Pancreas (tissue), 10 donors: ENCODE results near the gene GPX3. TPM values are rescaled to one million over a fixed set of nuclear protein-coding genes. Genes with fewer than 3 reads are reported as not detected.

Experiments
- ATAC-seq, 4 donors: fragments of 200-7000 bp; cut with Tn5 transposase; one replicate each; pipeline versions ENCODE4 v1.8.0 to v1.9.1; 2020; ENCODE audit warnings: mild to moderate bottlenecking in 4 of 4, moderate library complexity in 4 of 4
- DNase-seq, 6 donors: peaks; one replicate each; pipeline ENCODE4 v3.0.0-alpha.2; 2020
- FAIRE-seq: peaks from 2 replicates; lab custom pipeline; 2012; peaks lifted over from hg19 to GRCh38; lab: Jason Lieb, UNC
- H3K27ac ChIP-seq, 4 donors: fragments of 200-600 bp; sonication (generic); 1 replicate in 3 of 4; 2 replicates in 1 of 4; pipeline versions ENCODE4 v1.5.0 to v1.8.0; 2020
- H3K27me3 ChIP-seq, 4 donors: fragments of 200-600 bp; one replicate each; pipeline ENCODE4 v1.8.0; 2021
- H3K36me3 ChIP-seq, 3 donors: fragments of 200-600 bp; sonication (generic) in 1 of 3; one replicate each; pipeline versions ENCODE4 v1.5.0 to v1.8.0; 2020 to 2021
- H3K4me1 ChIP-seq, 3 donors: fragments of 200-600 bp; one replicate each; pipeline ENCODE4 v1.8.0; 2021
- H3K4me3 ChIP-seq, 4 donors: fragments of 200-600 bp; sonication (generic) in 2 of 4; one replicate each; pipeline versions ENCODE4 v1.5.0 to v1.8.0; 2020 to 2021
- H3K9me3 ChIP-seq, 4 donors: fragments of 200-600 bp; one replicate each; pipeline ENCODE4 v1.8.0; 2021
- WGBS, 2 donors: extraction: QIAGEN DNeasy Blood & Tissue Kit; methylation state at CpG; one replicate each; pipeline ENCODE4 v1.1.7; 2013; 5-methylcytosine and 5-hydroxymethylcytosine counted together
- intact Hi-C, 3 donors: fragments of 100-400 bp; cut with DNase I; formaldehyde crosslinking; loops; one replicate each; pipeline versions ENCODE4 v1.11.1 to v1.14.2; 2022
- polyA plus RNA-seq, 2 donors: library from polyadenylated mRNA; stranded (reverse); fragments of 200-250 nt; gene quantifications; one replicate each; pipeline ENCODE4 v1.2.3, GENCODE V29; 2013
- total RNA-seq, 6 donors: library from RNA; stranded (reverse); fragmentation: NEBNext Ultra II Directional in 4 of 6; extraction: Animal tissue kit (Norgen Biotek cat#: 25700) in 4 of 6; gene quantifications; one replicate each; pipeline versions ENCODE4 v1.2.1 to v1.2.4, GENCODE V29; 2021 to 2023
- TF ChIP-seq, protein P1 (sequence below), 4 donors: fragments of 200-600 bp; sonication (generic) in 3 of 4; IDR thresholded peaks; one replicate each; pipeline versions ENCODE4 v1.5.0 to v1.8.0; 2021; ENCODE audit warnings: antibody characterized with exemption in 4 of 4
- donor health status: healthy with polysubstance abuse.
- donor health status: DM: no; HTN: no; CAD: no; lungs with moderate emphysema.
- donor health status: DM: no; HTN: no; CAD: no.
- donor health status: control.
- donor health status: control.
- donor health status: Bipolar disorder and iron deficiency.
- donor health status: DM: yes; HTN: yes; CAD: no.
- donor health status: DM: no; HTN: no; CAD: no.
- donor health status: DM: no; HTN: no; CAD: no.
- donor health status: DM: yes; HTN: yes; CAD: no.

Gene GPX3
- total and polyA plus RNA-seq, 8 donors: 26.3 to 298 (median 61.6) TPM

DNA sequence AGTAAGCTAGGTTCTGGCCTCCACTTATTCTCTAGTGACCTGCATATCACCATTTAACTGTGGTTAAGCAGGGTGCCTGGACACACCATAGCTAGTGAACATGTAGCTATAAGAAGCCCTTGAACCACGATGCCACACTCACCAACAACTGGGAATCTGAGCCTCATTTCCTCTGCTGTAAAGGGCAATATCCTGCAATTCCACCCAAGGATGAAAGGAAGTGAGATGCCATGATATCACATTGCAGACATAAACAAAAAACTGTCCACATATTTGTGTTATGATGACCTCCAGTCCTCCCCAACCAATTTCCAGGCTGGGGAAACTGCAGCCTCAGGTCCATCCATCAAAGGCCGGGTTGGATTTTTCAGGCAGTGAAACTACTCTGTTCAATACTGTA, 50.1 kb downstream of the GPX3 start:
- no peaks in the 10 kb centered on the region for H3K27me3 ChIP-seq
- ATAC-seq: no peak
- no peak overlapping the region for H3K27ac ChIP-seq
- no peak for FAIRE-seq
- H3K36me3 ChIP-seq: no peaks in the 10 kb centered on the region
- H3K9me3 ChIP-seq: no peaks in the 10 kb centered on the region
- TF ChIP-seq, protein P1, sequence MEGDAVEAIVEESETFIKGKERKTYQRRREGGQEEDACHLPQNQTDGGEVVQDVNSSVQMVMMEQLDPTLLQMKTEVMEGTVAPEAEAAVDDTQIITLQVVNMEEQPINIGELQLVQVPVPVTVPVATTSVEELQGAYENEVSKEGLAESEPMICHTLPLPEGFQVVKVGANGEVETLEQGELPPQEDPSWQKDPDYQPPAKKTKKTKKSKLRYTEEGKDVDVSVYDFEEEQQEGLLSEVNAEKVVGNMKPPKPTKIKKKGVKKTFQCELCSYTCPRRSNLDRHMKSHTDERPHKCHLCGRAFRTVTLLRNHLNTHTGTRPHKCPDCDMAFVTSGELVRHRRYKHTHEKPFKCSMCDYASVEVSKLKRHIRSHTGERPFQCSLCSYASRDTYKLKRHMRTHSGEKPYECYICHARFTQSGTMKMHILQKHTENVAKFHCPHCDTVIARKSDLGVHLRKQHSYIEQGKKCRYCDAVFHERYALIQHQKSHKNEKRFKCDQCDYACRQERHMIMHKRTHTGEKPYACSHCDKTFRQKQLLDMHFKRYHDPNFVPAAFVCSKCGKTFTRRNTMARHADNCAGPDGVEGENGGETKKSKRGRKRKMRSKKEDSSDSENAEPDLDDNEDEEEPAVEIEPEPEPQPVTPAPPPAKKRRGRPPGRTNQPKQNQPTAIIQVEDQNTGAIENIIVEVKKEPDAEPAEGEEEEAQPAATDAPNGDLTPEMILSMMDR (IDR thresholded peaks at IDR 0.05): no peak
- intact Hi-C loops: no loop called here
- DNase-seq: no peak
- H3K4me3 ChIP-seq: no peak overlapping the region
- 79 to 84% methylated on average over 2 of the region's 2 CpGs for WGBS, 2 donors
- H3K4me1 ChIP-seq: peaks cover 0 to 27% (median 5%) of the 10 kb centered on the region in 3 donors

DNA sequence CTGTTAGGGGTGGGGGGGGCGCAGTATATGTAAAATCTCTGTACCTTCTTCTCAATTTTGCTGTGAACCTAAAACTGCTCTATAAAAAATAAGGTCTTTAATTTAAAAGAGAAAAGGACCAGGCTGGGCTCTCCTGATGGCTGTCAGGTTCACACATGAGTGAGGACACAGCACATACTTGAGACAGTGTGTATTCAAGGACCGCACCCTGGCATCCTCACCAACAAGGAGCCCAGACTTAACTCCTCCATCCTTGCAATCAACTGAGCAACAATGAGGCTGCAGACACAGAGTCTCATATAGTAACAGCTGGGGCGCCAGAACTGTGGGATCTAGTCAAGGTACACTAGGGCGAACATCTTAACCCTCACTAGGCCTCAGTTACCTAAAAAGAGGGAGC, 50.6 kb downstream of the GPX3 start:
- intact Hi-C loops: no loop called here
- TF ChIP-seq, protein P1 (IDR thresholded peaks at IDR 0.05): no peak

DNA sequence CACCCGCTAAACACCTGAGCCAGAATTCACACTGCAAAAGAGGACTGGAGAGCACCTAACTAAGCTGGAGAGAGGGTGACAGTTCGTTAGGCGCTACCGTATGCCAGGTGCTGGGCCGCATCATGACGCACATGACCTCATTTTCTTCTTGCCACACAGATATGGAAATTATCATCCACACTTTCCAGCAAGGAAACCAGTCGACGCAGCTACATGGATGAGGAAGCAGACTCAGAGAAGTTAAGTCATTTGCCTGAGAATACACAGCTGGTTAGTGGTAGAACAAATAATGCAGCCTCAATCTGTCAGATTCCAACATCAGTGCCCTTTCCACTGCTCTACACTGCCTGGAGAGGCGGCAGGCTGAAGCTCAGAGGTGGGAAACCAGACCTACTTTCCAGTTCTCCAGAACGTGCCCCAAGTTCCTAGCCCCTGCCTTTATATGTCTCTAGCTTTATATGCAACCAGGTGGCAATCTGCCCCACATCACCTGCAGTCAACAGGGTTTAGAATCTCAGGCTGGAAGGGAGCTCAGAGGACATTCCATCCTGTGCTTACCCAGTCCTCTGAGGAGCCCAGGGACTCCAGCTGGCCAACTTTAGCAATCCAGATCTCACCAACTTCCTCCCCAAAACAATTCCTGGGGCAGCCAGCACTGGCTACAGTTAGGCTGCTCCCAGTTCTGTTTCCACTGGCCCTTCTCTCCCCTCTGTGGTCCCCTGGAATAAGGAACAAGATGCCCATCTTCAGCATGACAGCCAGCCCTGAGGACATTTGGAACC, 51.6 kb downstream of the GPX3 start:
- Histone ChIP-seq H3K36me3 (no peaks in the 10 kb centered on the region), H3K27ac (no peak overlapping the region), H3K4me3 (no peak overlapping the region), H3K9me3 (no peaks in the 10 kb centered on the region), H3K27me3 (no peaks in the 10 kb centered on the region), H3K4me1 (peaks cover 0 to 37% (median 13%) of the 10 kb centered on the region in 3 donors)
- FAIRE-seq (no peak), ATAC-seq (no peak), DNase-seq (no peak)
- TF ChIP-seq, protein P1 (IDR thresholded peaks at IDR 0.05): no peak
- 81 to 89% methylated on average over 10 of the region's 10 CpGs for WGBS, 2 donors
- intact Hi-C loops: no loop called here

More for the DNA sequence above, 50.6 kb downstream of the GPX3 start:
- peaks cover 0 to 31% (median 8%) of the 10 kb centered on the region in 3 donors for H3K4me1 ChIP-seq
- no peak overlapping the region for H3K27ac ChIP-seq
- H3K27me3 ChIP-seq: no peaks in the 10 kb centered on the region
- no peaks in the 10 kb centered on the region for H3K9me3 ChIP-seq
- DNase-seq: no peak
- FAIRE-seq: no peak
- no peak overlapping the region for H3K4me3 ChIP-seq
- H3K36me3 ChIP-seq: no peaks in the 10 kb centered on the region
- no peak for ATAC-seq
- WGBS, 2 donors: 94 to 97% methylated on average over 4 of the region's 4 CpGs

DNA sequence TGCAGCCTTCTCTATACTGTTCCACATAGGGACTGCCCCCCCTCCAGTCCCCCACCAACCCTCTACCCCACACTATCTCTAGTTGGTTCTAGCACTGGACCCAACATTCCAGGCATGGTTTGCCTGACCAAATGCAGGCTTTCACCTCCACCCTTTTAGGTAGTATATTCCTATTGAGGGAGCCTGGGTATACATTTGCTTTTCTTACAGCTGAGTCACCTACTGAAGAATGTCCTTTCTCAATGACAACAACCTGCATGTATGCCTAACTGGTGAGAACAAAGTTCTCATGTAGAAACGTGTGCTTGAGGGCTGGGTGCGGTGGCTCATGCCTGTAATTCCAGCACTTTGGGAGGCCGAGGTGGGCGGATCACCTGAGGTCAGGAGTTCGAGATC, 52.2 kb downstream of the GPX3 start:
- no peak for ATAC-seq
- H3K9me3 ChIP-seq: no peaks in the 10 kb centered on the region
- H3K27me3 ChIP-seq: no peaks in the 10 kb centered on the region
- no peaks in the 10 kb centered on the region for H3K36me3 ChIP-seq
- TF ChIP-seq, protein P1 (IDR thresholded peaks at IDR 0.05): no peak
- FAIRE-seq: no peak
- H3K4me3 ChIP-seq: no peak overlapping the region
- 79 to 89% methylated on average over 4 to 5 of the region's 5 CpGs for WGBS, 2 donors
- H3K27ac ChIP-seq: no peak overlapping the region
- intact Hi-C loops: no loop called here
- DNase-seq: no peak
- H3K4me1 ChIP-seq: peaks cover 0 to 37% (median 15%) of the 10 kb centered on the region in 3 donors

DNA sequence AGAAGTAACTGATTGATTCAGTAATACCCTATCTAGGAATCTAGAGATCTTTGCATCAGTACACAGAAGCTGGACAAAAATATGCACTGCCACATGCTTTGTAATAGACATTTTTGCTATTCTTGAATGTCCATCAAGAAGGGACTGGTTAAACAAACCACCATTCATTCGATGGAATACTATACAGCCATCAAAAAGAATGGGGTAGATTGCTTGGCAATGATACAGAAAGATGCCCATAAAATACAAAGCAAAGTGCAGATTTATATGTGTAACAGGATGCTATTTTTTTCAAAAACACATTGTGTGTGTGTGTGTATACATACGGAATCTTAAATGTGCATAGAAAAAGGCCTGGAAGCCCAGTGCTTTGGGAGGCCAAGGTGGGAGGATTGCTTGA, 52.9 kb downstream of the GPX3 start:
- no peak for FAIRE-seq
- intact Hi-C loops: no loop called here
- no peak for ATAC-seq
- no peaks in the 10 kb centered on the region for H3K27me3 ChIP-seq
- H3K36me3 ChIP-seq: no peaks in the 10 kb centered on the region
- no peak for DNase-seq
- H3K9me3 ChIP-seq: no peaks in the 10 kb centered on the region
- peaks cover 0 to 39% (median 18%) of the 10 kb centered on the region in 3 donors for H3K4me1 ChIP-seq
- no peak overlapping the region for H3K27ac ChIP-seq
- H3K4me3 ChIP-seq: no peak overlapping the region
- TF ChIP-seq, protein P1 (IDR thresholded peaks at IDR 0.05): no peak
- WGBS, 2 donors: 97% methylated on average over 2 of the region's 2 CpGs
